Left lung (tissue), 10 donors: ENCODE measurements around the gene PPP1R1B. TPM values are rescaled to one million over a fixed set of nuclear protein-coding genes. Genes with fewer than 3 reads are reported as not detected.

Experiments
- ATAC-seq: fragments of 200-7000 bp; cut with Tn5 transposase; one replicate; pipeline ENCODE4 v1.9.1; 2020; ENCODE audit warnings: moderate library complexity
- DNase-seq, 4 donors: peaks; one replicate each; pipeline ENCODE4 v3.0.0-alpha.2; 2013 to 2020
- H3K27ac ChIP-seq, 2 donors: fragments of 200-600 bp; sonication (generic) in 1 of 2; one replicate each; pipeline versions ENCODE4 v1.5.0 to v1.8.0; 2020 to 2021
- H3K27me3 ChIP-seq, 2 donors: fragments of 200-600 bp; sonication (generic) in 1 of 2; one replicate each; pipeline versions ENCODE4 v1.5.0 to v1.8.0; 2020 to 2021
- H3K36me3 ChIP-seq, 2 donors: fragments of 200-600 bp; sonication (generic) in 1 of 2; one replicate each; pipeline versions ENCODE4 v1.5.0 to v1.8.0; 2020 to 2021
- H3K4me1 ChIP-seq, 2 donors: fragments of 200-600 bp; one replicate each; pipeline ENCODE4 v1.8.0; 2021
- H3K4me3 ChIP-seq, 2 donors: fragments of 200-600 bp; sonication (generic) in 1 of 2; one replicate each; pipeline versions ENCODE4 v1.5.0 to v1.8.0; 2020 to 2021; ENCODE audit warnings: mild to moderate bottlenecking in 1 of 2
- H3K9me3 ChIP-seq, 2 donors: fragments of 200-600 bp; sonication (generic) in 1 of 2; one replicate each; pipeline versions ENCODE4 v1.5.0 to v1.8.0; 2020 to 2021
- CTCF ChIP-seq, 2 donors: fragments of 200-600 bp; sonication (generic) in 1 of 2; IDR thresholded peaks; one replicate each; pipeline versions ENCODE4 v1.5.0 to v1.8.0; 2021; ENCODE audit warnings: antibody characterized with exemption in 2 of 2
- intact Hi-C, 2 donors: fragments of 100-400 bp; cut with DNase I; formaldehyde crosslinking; loops; one replicate each; pipeline versions ENCODE4 v1.11.2 to v1.14.2; 2022
- polyA plus RNA-seq, 6 donors: library from polyadenylated mRNA; unstranded; fragments of 120-200 nt; gene quantifications; one replicate each; pipeline ENCODE4 v1.2.1, GENCODE V29; 2013; ENCODE audit not compliant: insufficient read length in 6 of 6
- total RNA-seq, 2 donors: library from RNA; stranded (reverse); fragmentation: NEBNext Ultra II Directional; extraction: Animal tissue kit (Norgen Biotek cat#: 25700); gene quantifications; one replicate each; pipeline ENCODE4 v1.2.1, GENCODE V29; 2021
- donor health status: DM: no; HTN: yes; CAD: no.
- donor health status: DM: no; HTN: no; CAD: no.

Gene PPP1R1B
- total and polyA plus RNA-seq, 8 donors = 10.6 to 66.4 (median 53.7) TPM

GRCh38 chr17:39666601-39667261, 40.0 kb downstream of the PPP1R1B start:
- no peak for ATAC-seq
- no peak for DNase-seq
- Histone ChIP-seq H3K27me3 (peaks cover 29 to 72% of the 10 kb centered on the region in 2 donors), H3K27ac (peak overlapping the region in 1 of 2 donors; percentile 23), H3K4me1 (peaks cover 6 to 59% of the 10 kb centered on the region in 2 donors), H3K9me3 (no peaks in the 10 kb centered on the region), H3K36me3 (peaks cover 0 to 14% of the 10 kb centered on the region in 2 donors), H3K4me3 (no peak overlapping the region)
- intact Hi-C loops = no loop called here
- TF ChIP-seq CTCF (IDR thresholded peaks at IDR 0.05) = no peak

- intact Hi-C loops = no loop called here
- Histone ChIP-seq H3K9me3 (no peaks in the 10 kb centered on the region), H3K27ac (peak overlapping the region in 1 of 2 donors; percentile 23), H3K4me1 (peaks cover 4 to 52% of the 10 kb centered on the region in 2 donors), H3K36me3 (peaks cover 0 to 7% of the 10 kb centered on the region in 2 donors), H3K27me3 (peaks cover 29 to 79% of the 10 kb centered on the region in 2 donors), H3K4me3 (peak overlapping the region in 1 of 2 donors; percentile 37)
- DNase-seq (peak in 1 of 4 donors; percentile 78), ATAC-seq (peak; percentile 27)
- TF ChIP-seq CTCF (IDR thresholded peaks at IDR 0.05) = no peak
Observed at GRCh38 chr17:39667262-39667944, 40.7 kb downstream of the PPP1R1B start.

- intact Hi-C loops = no loop called here
- TF ChIP-seq CTCF (IDR thresholded peaks at IDR 0.05) = peak; percentile 41 to 67
- ATAC-seq (peak; percentile 65), DNase-seq (peak in 3 of 4 donors; percentile 70 to 91 (median 75))
- Histone ChIP-seq H3K4me1 (peaks cover 3 to 44% of the 10 kb centered on the region in 2 donors), H3K27ac (peak within 1 kb of the TSS in 1 of 2 donors; percentile 23), H3K27me3 (peaks cover 29 to 79% of the 10 kb centered on the region in 2 donors), H3K36me3 (no peaks in the 10 kb centered on the region), H3K9me3 (no peaks in the 10 kb centered on the region), H3K4me3 (peak within 1 kb of the TSS; percentile 21 to 37)
Observed at GRCh38 chr17:39667945-39668924, 41.5 kb downstream of the PPP1R1B start, which contains the start of gene PNMT. PNMT (plus strand) TSS chr17:39668453; CDS start chr17:39668476, 23 bp downstream.

- Histone ChIP-seq H3K9me3 (no peaks in the 10 kb centered on the region), H3K4me1 (peaks cover 4 to 32% of the 10 kb centered on the region in 2 donors), H3K27me3 (peaks cover 29 to 72% of the 10 kb centered on the region in 2 donors), H3K27ac (no peak overlapping the region), H3K36me3 (no peaks in the 10 kb centered on the region), H3K4me3 (no peak overlapping the region)
- intact Hi-C loops = no loop called here
- no peak for TF ChIP-seq CTCF (IDR thresholded peaks at IDR 0.05)
- ATAC-seq (no peak), DNase-seq (peak in 1 of 4 donors; percentile 71)
Observed at GRCh38 chr17:39669897-39670735, 43.4 kb downstream of the PPP1R1B start.
